GM19397 (cell line): ENCODE data around the gene AK3.
A peak's percentile ranks its signal among the peaks of the same experiment; 100 is the strongest.
"Not testable (repeated sequence)": the region's sequence is repeated elsewhere in the genome, so short reads cannot be mapped to it uniquely, and the experiment has no call there.

ENCODE experiments used
- ATAC-seq: cut with Tn5 transposase; IDR thresholded peaks from one replicate; pipeline ENCODE4 v1.9.1; 2021; ENCODE audit warnings: mild to moderate bottlenecking, moderate library complexity; ENCODE audit not compliant: unreplicated experiment

Gene AK3

DNA sequence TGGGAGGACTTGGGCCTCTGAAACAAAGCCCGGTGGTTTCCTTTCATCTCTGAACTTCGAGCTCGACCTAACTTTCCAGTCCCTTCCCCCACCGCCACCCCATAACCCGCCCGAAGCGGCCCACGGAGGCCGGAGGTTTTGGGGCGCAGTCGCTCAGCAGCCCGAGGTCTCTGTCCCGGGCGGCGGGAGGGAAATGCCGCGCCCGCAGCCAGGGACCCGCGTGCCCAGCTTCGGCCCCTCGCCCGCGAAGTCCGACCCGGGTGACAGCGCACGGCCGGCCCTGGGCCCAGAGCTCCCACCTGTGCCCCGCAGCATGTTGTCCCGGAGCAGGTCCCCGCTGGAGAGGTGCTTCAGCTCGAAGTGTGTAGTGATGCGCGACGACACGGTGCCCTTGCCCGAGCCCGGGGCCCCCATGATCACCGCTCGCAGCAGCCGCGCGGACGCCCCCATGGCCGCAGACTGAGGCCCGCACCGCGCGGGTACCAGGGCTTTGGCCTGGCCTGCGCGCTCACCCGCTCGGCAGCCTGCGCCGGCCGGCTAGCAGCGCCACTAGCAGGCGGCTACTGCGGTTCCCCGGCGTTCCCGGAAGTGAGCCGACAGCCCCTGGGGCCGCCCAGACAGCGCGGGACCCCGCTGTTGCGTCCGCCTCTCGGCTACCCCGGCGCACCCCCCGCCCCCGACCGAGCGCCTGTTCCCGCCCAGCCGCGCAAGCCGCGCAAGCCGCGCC lies at the start of gene AK3:
Gene AK3 (minus strand): TSS at position 565 of the 727 bp plus-strand sequence. CDS start 115 bp downstream, at position 450.
- peak; percentile 94 for ATAC-seq

- ATAC-seq: no peak
Observed at GRCh38 chr9:4788703-4789102, 47.7 kb upstream of the AK3 start.

DNA sequence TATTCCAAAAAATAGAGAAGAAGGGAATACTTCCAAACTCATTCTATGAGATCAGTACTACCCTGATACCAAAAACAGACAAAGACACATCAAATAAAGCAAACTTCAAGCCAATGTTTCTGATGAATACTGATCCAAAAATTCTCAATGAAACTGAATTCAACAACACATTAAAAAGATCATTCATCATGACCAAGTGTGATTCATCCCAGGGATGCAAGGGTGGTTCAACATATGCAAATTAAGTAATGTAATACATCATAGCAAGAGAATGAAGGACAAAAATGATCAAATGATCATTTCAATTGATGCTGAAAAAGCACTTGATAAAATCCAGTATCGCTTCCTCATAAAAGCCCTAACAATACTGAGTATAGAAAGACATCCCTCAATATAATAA lies 46.9 kb upstream of the AK3 start:
- no peak for ATAC-seq

- no peak for ATAC-seq
Observed at GRCh38 chr9:4786599-4786998, 45.6 kb upstream of the AK3 start.

DNA sequence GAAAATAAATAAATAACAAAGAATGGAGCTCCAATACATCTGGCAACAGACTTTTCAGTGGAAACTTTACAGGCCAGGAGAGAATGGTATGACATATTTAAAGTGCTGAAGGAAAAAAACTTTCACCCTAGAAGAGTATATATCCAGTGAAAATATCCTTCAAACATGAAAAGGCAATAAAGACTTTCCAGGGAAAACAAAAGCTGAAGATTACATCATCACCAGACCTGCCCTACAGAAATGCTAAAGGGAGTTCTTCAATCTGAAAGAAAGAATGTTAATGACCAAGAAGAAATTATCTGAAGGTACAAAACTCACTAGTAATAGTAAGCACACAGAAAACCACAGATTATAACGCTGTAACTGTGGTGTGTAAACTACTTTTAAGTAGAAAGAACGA lies 43.4 kb upstream of the AK3 start:
- no peak for ATAC-seq

GRCh38 chr9:4783191-4783590 lies 42.2 kb upstream of the AK3 start:
- not testable (repeated sequence) for ATAC-seq

GRCh38 chr9:4781408-4781807 lies 40.4 kb upstream of the AK3 start:
- ATAC-seq: no peak

DNA sequence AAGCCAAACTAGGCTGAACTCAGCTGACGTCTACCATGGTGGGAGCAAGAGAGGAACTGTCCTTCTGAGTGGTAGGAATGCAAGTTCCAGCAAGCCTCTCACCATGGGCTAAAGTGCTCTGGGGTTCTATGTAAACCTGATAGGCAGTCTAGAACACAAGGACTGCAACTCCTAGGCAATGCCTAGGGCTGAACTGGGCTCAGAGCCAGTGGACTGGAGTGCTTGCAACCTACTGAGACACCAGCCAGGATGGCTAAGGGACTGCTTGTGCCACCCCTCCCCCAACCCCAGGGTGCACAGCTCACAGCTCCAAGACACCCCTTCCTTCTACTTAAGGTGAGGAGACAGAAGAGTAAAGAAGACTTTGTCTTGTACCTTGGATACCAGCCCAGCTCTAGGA lies 39.6 kb upstream of the AK3 start:
- ATAC-seq: no peak

DNA sequence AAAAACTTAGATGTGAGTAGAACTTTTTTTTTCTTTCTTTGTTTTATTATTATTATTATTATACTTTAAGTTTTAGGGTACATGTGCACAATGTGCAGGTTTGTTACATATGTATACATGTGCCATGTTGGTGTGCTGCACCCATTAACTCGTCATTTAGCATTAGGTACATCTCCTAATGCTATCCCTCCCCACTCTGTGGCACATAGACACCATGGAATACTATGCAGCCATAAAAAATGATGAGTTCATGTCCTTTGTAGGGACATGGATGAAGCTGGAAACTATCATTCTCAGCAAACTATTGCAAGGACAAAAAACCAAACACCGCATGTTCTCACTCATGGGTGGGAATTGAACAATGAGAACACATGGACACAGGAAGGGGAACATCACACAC lies 34.0 kb upstream of the AK3 start:
- not testable (repeated sequence) for ATAC-seq

- ATAC-seq: no peak
Observed at GRCh38 chr9:4774209-4774608, 33.2 kb upstream of the AK3 start.

GRCh38 chr9:4771788-4772187 lies 30.8 kb upstream of the AK3 start:
- ATAC-seq: no peak

DNA sequence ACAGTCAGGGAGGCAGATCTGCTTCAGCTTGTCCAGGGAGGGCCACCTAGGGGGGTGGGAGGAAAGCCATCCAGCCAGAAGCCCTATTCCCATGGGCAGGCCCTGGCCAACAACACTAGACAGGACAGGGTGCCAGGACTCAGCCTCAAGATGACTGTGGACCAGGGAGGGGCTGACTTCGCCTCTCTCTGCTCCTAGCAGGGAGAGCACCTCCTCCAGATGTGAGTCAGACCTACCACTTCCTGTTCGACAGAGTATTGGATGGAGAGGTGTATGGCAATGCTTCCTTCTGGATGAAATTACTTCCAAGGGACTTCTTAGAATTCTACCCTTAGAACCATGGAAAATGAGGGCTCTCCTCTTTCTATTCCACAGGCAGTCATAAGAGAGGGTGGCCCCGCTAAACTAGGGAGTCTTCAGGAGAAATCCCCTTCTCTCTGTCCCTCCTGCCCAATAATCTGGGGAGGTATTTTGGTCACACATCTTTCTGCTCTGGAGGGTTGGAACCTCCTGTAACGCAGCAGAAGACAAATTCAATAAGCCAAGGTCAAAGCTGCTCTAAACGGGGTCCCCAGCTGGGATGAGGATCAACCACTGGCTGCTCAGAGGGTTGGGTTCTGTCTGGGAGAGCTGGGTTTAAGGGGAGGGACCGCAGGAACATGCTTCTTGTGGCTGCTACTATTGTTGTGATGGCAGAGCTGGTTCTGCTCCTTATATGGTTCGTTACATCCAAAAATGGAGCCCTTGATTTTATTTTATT lies 28.5 kb upstream of the AK3 start:
- no peak for ATAC-seq

DNA sequence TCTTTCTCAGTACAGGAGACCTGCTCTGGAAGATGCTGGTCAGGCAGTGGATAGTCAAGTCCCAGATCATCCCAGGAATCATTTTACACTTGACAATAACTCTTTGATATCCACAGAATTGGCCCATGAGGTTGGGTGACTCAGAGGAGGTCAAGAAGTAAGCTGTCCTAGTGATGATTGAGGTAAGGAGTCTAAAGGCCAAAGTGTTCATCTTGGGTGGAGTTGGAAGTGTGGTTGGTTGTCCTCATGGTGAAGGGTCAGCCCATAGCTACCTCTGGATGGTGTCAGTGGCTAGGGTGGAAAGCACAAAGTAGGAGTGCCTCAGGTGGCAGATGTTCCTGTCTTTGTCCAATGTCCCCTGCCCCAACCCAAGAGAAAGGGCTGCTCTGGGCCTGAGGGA lies 27.7 kb upstream of the AK3 start:
- ATAC-seq: no peak

- ATAC-seq: no peak
Observed at GRCh38 chr9:4764033-4764432, 23.0 kb upstream of the AK3 start.

DNA sequence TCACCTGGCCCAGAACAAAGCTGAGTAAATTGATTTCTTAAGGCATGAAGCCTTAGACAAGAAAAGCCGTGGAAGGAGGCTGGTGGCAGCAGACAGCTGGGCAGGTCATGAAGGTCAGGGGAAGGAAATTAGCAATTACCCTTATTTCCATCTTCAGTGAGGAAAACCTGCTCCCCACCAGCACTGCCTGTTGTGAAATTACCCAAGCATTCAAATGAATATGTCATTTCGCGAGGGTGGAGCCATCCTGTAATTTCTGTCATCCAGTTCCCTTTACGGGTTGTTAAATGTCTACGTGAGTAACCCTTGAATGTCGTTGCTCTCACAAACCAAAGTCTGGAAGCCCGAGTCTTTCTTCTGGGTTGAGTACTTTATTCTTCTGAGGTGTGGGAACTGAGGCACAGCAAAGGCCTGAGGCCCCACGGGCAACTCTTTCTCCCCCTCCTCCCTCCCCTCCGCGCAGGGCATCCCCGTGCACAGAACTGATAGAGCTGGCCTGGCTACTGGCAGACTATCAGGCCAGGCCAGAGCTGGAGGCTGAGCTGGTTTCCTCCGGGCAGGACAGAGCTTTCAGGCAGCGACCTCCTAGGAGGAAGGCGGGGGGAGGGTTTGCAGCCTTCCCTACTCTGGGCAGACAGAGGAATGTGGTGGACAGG lies 22.0 kb upstream of the AK3 start:
- peak; percentile 24 for ATAC-seq

DNA sequence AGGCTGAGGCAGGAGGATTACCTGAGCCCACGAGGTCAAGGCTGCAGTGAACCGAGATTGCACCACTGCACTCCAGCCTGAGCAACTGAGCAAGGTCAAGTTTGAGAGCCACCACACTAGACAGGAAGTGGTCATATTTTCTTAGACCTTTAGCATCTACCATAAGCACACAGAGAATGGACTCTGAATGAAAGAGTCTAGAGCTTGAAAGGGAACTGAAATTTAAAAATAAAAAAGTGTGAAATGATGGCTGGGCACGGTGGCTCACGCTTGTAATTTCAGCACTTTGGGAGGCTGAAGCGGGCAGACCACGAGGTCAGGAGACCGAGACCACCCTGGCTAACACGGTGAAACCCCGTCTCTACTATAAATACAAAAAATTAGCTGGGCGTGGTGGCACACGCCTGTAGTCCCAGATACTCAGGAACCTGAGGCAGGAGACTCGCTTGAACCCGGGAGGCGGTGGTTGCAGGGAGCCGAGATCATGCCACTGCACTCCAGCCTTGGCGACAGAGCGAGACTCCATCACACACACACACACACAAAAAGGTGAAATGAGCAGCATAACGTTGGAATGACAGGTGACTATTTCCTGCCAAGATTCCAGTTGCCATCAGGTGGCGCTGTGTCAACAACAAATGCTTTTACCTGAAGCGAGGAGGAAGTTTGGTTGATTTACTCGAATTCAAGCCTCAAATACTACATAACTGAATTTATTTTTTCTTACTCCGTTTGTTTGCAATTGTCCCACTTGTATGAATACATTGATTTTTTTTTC lies 21.3 kb upstream of the AK3 start:
- peak; percentile 75 for ATAC-seq

DNA sequence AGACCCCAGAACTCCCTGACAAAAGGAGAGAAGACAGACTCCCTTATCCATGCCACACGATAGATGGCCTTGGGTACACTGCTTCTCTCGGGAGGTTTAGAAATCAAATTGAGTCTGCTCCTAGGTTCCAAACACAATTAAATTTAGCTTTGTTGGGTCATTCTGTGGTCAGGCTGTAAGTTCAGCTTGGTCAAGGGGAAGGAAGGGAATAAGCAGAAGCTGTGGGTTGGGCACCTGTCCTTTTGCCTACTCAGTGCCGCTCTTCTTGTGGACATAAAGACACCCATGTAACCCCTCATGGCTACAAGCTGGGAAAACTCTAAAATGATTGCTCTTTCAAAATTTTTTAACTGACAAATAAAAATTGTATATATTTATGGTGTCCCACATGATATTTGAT lies 19.1 kb upstream of the AK3 start:
- ATAC-seq: no peak

GRCh38 chr9:4756420-4756819 lies 15.4 kb upstream of the AK3 start:
- no peak for ATAC-seq

- no peak for ATAC-seq
Observed at GRCh38 chr9:4755026-4755609, 14.1 kb upstream of the AK3 start.

GRCh38 chr9:4754530-4754929 lies 13.5 kb upstream of the AK3 start:
- not testable (repeated sequence) for ATAC-seq
